CD14-positive monocyte (primary cell): ENCODE measurements around the gene HDAC10. TPM values are rescaled to one million over a fixed set of nuclear protein-coding genes. Genes with fewer than 3 reads are reported as not detected.

ENCODE experiments used
- DNase-seq, 3 donors: peaks; one replicate each; pipeline ENCODE4 v3.0.0-alpha.2; 2011 to 2022
- H2AFZ ChIP-seq: 2 replicates; pipeline ENCODE4 v1.6.0; 2012; ENCODE audit warnings: mild to moderate bottlenecking, low read depth, low read length, inconsistent platforms; ENCODE audit not compliant: insufficient read depth, poor library complexity, severe bottlenecking
- H3K27ac ChIP-seq, 2 donors: 1 replicate in 1 of 2; 2 replicates in 1 of 2; pipeline ENCODE4 v1.5.1; 2012 to 2013; ENCODE audit warnings: low read length in 2 of 2, control low read depth in 1 of 2, inconsistent platforms in 1 of 2, low read depth in 1 of 2, mild to moderate bottlenecking in 1 of 2
- H3K27me3 ChIP-seq, 2 donors: one replicate each; pipeline versions ENCODE4 v1.6.0 to v1.6.1; 2011 to 2013; ENCODE audit warnings: low read length in 2 of 2; ENCODE audit not compliant: control insufficient read depth in 2 of 2, insufficient read depth in 2 of 2
- H3K36me3 ChIP-seq, 2 donors: replicated peaks in 1 of 2; 1 replicate in 1 of 2; 2 replicates in 1 of 2; pipeline versions ENCODE4 v1.5.1 to v1.6.1; 2012 to 2013; ENCODE audit warnings: low read length in 2 of 2, control low read depth in 1 of 2, inconsistent platforms in 1 of 2, mild to moderate bottlenecking in 1 of 2; ENCODE audit not compliant: insufficient read depth in 2 of 2, control insufficient read depth in 1 of 2
- H3K4me1 ChIP-seq, 2 donors: 1 replicate in 1 of 2; 2 replicates in 1 of 2; pipeline versions ENCODE4 v1.5.1 to v1.6.1; 2012 to 2013; ENCODE audit warnings: low read length in 2 of 2, control low read depth in 1 of 2, inconsistent platforms in 1 of 2, mild to moderate bottlenecking in 1 of 2, moderate library complexity in 1 of 2; ENCODE audit not compliant: insufficient read depth in 2 of 2, control insufficient read depth in 1 of 2
- H3K4me2 ChIP-seq: replicated peaks from 2 replicates; pipeline ENCODE3; 2012; ENCODE audit warnings: low read length, moderate library complexity, mild to moderate bottlenecking; ENCODE audit not compliant: poor library complexity, severe bottlenecking; ENCODE audit errors: extremely low read depth
- H3K4me3 ChIP-seq, 3 experiments: fragments of 200-600 bp in 1 of 3; sonication (generic) in 1 of 3; replicated peaks in 1 of 3; 1 replicate in 2 of 3; 2 replicates in 1 of 3; pipeline ENCODE4 v1.5.1; 2011 to 2013; ENCODE audit warnings: low read length in 3 of 3, mild to moderate bottlenecking in 3 of 3, control low read depth in 2 of 3, low read depth in 2 of 3, inconsistent platforms in 1 of 3, moderate library complexity in 1 of 3
- H3K79me2 ChIP-seq: 2 replicates; pipeline ENCODE4 v1.6.0; 2012; ENCODE audit warnings: mild to moderate bottlenecking, control low read depth, inconsistent platforms, low read length, moderate library complexity; ENCODE audit not compliant: insufficient read depth
- H3K9ac ChIP-seq: 2 replicates; pipeline ENCODE4 v1.6.0; 2017; ENCODE audit warnings: low read length, mild to moderate bottlenecking; ENCODE audit not compliant: insufficient read depth, poor library complexity, severe bottlenecking
- H3K9me3 ChIP-seq, 2 donors: replicated peaks in 1 of 2; 1 replicate in 1 of 2; 2 replicates in 1 of 2; pipeline versions ENCODE4 v1.5.1 to v1.6.1; 2012 to 2013; ENCODE audit warnings: low read length in 2 of 2, control low read depth in 1 of 2; ENCODE audit not compliant: control insufficient read depth in 1 of 2, insufficient read depth in 1 of 2
- H4K20me1 ChIP-seq: 2 replicates; pipeline ENCODE4 v1.6.0; 2012; ENCODE audit warnings: mild to moderate bottlenecking, low read length, control low read depth, moderate library complexity; ENCODE audit not compliant: insufficient read depth
- H3K27ac Mint-ChIP-seq, 7 donors: one replicate each; pipeline ENCODE4 v1.8.0; 2020; ENCODE audit warnings: mild to moderate bottlenecking in 7 of 7, mixed read lengths in 7 of 7, moderate library complexity in 6 of 7, inconsistent platforms in 2 of 7
- H3K27me3 Mint-ChIP-seq, 3 donors: one replicate each; pipeline ENCODE4 v1.8.0; 2021 to 2022; ENCODE audit warnings: low read depth in 3 of 3, mild to moderate bottlenecking in 3 of 3, mixed read lengths in 3 of 3, moderate library complexity in 3 of 3, inconsistent platforms in 1 of 3
- H3K36me3 Mint-ChIP-seq, 2 donors: one replicate each; pipeline ENCODE4 v1.8.0; 2020; ENCODE audit warnings: mixed read lengths in 2 of 2, inconsistent platforms in 1 of 2, mild to moderate bottlenecking in 1 of 2
- H3K4me1 Mint-ChIP-seq: one replicate; pipeline ENCODE4 v1.8.0; 2020; ENCODE audit warnings: mild to moderate bottlenecking, mixed read lengths
- H3K4me3 Mint-ChIP-seq, 2 donors: one replicate each; pipeline ENCODE4 v1.8.0; 2020; ENCODE audit warnings: mild to moderate bottlenecking in 2 of 2, mixed read lengths in 2 of 2, moderate library complexity in 1 of 2
- H3K9me3 Mint-ChIP-seq, 7 donors: one replicate each; pipeline ENCODE4 v1.8.0; 2020 to 2022; ENCODE audit warnings: mixed read lengths in 7 of 7, mild to moderate bottlenecking in 6 of 7, moderate library complexity in 6 of 7, inconsistent platforms in 2 of 7
- WGBS: methylation state at CpG from one replicate; pipeline ENCODE4 v1.1.5; 2013; ENCODE audit warnings: missing lambda C conversion rate; ENCODE audit not compliant: insufficient coverage; 5-methylcytosine and 5-hydroxymethylcytosine counted together
- intact Hi-C, 2 donors: fragments of 100-400 bp; cut with micrococcal nuclease; formaldehyde crosslinking; loops; one replicate each; pipeline versions ENCODE4 v1.15.0 to v1.15.1; 2023
- polyA plus RNA-seq, 3 donors: library from polyadenylated mRNA; depleted of rRNA in 1 of 3; unstranded in 2 of 3; stranded (reverse) in 1 of 3; fragments of 300-500 nt in 2 of 3; fragments of >200 nt in 1 of 3; fragmentation: Illumina TruSeq in 2 of 3; gene quantifications; 1 replicate in 2 of 3; 2 replicates in 1 of 3; pipeline ENCODE4 v1.2.3, GENCODE V29; 2012 to 2021
- TF ChIP-seq, protein P1 (sequence below): fragments of 200-600 bp; IDR thresholded peaks from one replicate; pipeline ENCODE4 v1.8.0; 2022; ENCODE audit warnings: antibody characterized with exemption, mild to moderate bottlenecking

HDAC10 gene
- polyA plus RNA-seq, 3 donors, result 9.2 to 148 (median 13.7) TPM

DNA sequence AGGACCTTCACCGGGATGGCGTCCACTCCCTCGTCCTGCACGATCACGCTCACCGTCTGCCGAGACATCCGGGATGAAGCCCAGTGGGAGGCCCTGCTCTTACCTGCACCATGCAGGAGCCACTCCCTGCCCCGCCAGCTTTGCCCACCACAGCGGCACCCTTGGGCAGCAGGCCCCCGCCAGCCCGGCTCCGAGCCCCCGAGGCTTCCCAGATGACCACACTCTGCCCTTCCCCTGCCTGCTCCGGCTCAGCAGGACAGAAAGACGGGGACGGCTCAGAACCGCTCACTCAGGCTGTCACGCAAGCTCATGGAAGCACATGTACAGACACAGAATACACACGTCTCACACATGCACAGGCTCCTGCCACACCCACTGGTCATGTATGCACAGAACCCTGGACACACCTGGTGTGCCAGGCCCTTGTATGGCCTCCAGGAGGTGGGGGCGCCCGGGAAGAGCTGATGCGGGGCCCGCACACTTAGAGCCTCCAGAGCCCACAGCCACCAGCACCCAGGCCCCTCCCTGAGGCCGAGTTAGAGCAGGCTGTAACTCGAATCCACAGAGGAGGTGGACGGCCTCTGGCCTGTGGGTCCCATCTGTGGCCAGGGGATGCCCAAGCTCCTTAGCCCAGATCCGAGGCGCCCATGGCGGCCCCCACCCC lies 28.0 kb upstream of the HDAC10 start:
- no peak overlapping the region for H3K9ac ChIP-seq
- H3K4me2 ChIP-seq, result no peak overlapping the region
- H3K9me3 Mint-ChIP-seq, result peaks cover 0 to 2% (median 0%) of the 10 kb centered on the region in 7 donors
- no peak overlapping the region for H2AFZ ChIP-seq
- H3K4me3 ChIP-seq, result no peak overlapping the region
- no peak overlapping the region for H3K4me3 Mint-ChIP-seq
- peaks cover under 1% of the 10 kb centered on the region for H3K4me1 Mint-ChIP-seq
- H3K9me3 ChIP-seq, result no peaks in the 10 kb centered on the region
- WGBS, result 98% methylated on average over 29 of the region's 30 CpGs
- DNase-seq, result no peak
- peaks cover 95% of the 10 kb centered on the region for H4K20me1 ChIP-seq
- H3K36me3 ChIP-seq, result peaks cover 91 to 96% of the 10 kb centered on the region in 2 donors
- peaks cover 57 to 92% of the 10 kb centered on the region in 2 donors for H3K36me3 Mint-ChIP-seq
- peaks cover 3% of the 10 kb centered on the region for H3K79me2 ChIP-seq
- peaks cover 0 to 2% (median 1%) of the 10 kb centered on the region in 3 donors for H3K27me3 Mint-ChIP-seq
- H3K27me3 ChIP-seq, result no peaks in the 10 kb centered on the region
- TF ChIP-seq, protein P1, sequence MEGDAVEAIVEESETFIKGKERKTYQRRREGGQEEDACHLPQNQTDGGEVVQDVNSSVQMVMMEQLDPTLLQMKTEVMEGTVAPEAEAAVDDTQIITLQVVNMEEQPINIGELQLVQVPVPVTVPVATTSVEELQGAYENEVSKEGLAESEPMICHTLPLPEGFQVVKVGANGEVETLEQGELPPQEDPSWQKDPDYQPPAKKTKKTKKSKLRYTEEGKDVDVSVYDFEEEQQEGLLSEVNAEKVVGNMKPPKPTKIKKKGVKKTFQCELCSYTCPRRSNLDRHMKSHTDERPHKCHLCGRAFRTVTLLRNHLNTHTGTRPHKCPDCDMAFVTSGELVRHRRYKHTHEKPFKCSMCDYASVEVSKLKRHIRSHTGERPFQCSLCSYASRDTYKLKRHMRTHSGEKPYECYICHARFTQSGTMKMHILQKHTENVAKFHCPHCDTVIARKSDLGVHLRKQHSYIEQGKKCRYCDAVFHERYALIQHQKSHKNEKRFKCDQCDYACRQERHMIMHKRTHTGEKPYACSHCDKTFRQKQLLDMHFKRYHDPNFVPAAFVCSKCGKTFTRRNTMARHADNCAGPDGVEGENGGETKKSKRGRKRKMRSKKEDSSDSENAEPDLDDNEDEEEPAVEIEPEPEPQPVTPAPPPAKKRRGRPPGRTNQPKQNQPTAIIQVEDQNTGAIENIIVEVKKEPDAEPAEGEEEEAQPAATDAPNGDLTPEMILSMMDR, result no peak
- intact Hi-C loops, result loop anchor here in 1 of 2 donors (5.0 kb wide), 2 partner anchors 48 to 63 kb away; partner anchors contain the start of genes DENND6B and PPP6R2
- H3K27ac Mint-ChIP-seq, result peak overlapping the region in 1 of 7 donors; percentile 84
- H3K27ac ChIP-seq, result no peak overlapping the region
- H3K4me1 ChIP-seq, result no peaks in the 10 kb centered on the region

- Mint-ChIP-seq H3K27me3 (peaks cover 0 to 7% (median 5%) of the 10 kb centered on the region in 3 donors), H3K27ac (peak overlapping the region in 1 of 7 donors; percentile 56), H3K9me3 (peaks cover 0 to 2% (median 0%) of the 10 kb centered on the region in 7 donors), H3K4me3 (no peak overlapping the region), H3K36me3 (peaks cover 58 to 91% of the 10 kb centered on the region in 2 donors), H3K4me1 (peaks cover 5% of the 10 kb centered on the region)
- Histone ChIP-seq H3K27ac (no peak overlapping the region), H3K36me3 (peaks cover 88 to 90% of the 10 kb centered on the region in 2 donors), H3K4me2 (no peak overlapping the region), H4K20me1 (peaks cover 95% of the 10 kb centered on the region), H3K4me3 (no peak overlapping the region), H3K27me3 (no peaks in the 10 kb centered on the region), H3K9ac (no peak overlapping the region), H3K9me3 (no peaks in the 10 kb centered on the region), H2AFZ (no peak overlapping the region), H3K79me2 (peaks cover 3% of the 10 kb centered on the region), H3K4me1 (no peaks in the 10 kb centered on the region)
- WGBS, result 96% methylated on average over 20 of the region's 21 CpGs
- TF ChIP-seq, protein P1, result no peak
- no peak for DNase-seq
- intact Hi-C loops, result loop anchor here in 1 of 2 donors (5.0 kb wide), 2 partner anchors 49 to 64 kb away; partner anchors contain the start of genes DENND6B and PPP6R2
Observed at GRCh38 chr22:50278461-50278860, 27.4 kb upstream of the HDAC10 start.
